ENCODE results near the gene DAPK1. TPM values are rescaled to one million over a fixed set of nuclear protein-coding genes. Genes with fewer than 3 reads are reported as not detected.

Gene DAPK1
- total and polyA plus RNA-seq, 10 of the 15 experiments (the other 5 are each of a cell fraction or from before 2014, with no cell fraction given), result 8.2 to 94.7 (median 51.6) TPM

DNA sequence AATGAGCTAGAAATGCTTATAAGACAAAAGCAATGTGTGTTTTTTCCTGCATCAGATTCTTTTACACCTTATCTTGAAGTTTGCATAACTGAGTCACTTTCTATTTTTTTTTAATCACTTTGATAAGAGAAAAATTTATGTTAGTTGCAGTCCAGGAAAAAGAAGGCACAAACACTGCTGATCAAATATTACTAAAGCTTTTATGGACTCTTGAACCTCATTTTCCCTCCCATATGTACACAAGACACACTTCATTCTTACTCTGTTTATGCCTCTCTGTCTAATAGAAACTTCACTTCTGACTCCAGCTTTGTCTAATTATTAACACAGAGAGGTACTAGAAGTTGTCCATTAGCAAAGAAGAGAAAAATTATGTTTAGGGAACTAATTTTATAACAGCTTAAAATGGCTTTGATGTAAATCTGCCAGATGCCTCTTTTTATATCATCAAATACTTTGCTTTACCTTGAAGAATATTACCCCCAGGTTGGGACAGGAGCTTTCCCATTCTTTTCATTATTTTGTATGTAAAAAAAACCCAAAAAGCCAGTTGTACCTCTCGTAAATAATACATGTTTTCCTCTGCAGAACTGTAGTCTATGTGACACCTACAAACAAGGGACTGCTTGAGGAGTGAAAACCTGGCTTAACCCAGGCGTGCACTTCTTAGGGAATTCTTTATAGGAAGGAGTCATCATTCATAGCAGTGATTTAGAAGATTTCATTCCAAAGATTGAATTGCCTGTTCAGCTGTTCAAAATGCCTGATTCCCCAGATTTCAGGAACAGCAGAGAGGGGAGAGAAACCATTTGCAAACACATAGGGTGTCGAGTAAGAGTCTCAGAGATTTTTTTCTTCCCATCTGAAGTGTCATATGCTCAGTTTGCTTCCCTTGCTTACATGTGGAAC is 72.6 kb downstream of the DAPK1 start:
- ChIA-PET CTCF (interaction anchor here (0.7 to 3.1 kb wide), 9 partner anchors 10 to 106 kb away, joined by 3 to 23 read pairs (median 4); partner anchors contain the start of gene DAPK1), POLR2A (interaction anchor here (0.8 to 4.8 kb wide), 5 partner anchors 9 to 105 kb away, joined by 3 to 29 read pairs (median 4); no protein-coding TSS in a partner anchor), SMC1A (ENCODE audit: uncharacterized antibody, unreplicated experiment) (interaction anchor here (0.6 to 6.4 kb wide), 19 partner anchors 9 to 106 kb away, joined by 3 to 66 read pairs (median 5); partner anchors contain the start of gene DAPK1), RAD21 (ENCODE audit: unreplicated experiment) (interaction anchor here (0.9 to 3.5 kb wide), 13 partner anchors 8 to 93 kb away, joined by 3 to 19 read pairs (median 9); partner anchors contain the start of gene DAPK1)
- Histone ChIP-seq H3K9ac (ENCODE audit: control insufficient read depth, insufficient read depth, low read length) (no peak overlapping the region), H4K20me1 (ENCODE audit: control insufficient read depth, insufficient read depth) (0 out of 2 replicates have a peak, but pooled peaks cover 3% of the 10 kb centered on the region), H3K4me2 (ENCODE audit: control insufficient read depth, insufficient read depth) (no peak overlapping the region), H3K36me3 (ENCODE audit: control insufficient read depth in 2 of 2, insufficient read depth in 2 of 2, low read length in 1 of 2) (no peaks in the 10 kb centered on the region), H3K4me1 (ENCODE audit: control insufficient read depth, insufficient read depth, low read length) (peaks cover 22% of the 10 kb centered on the region), H3K79me2 (ENCODE audit: control insufficient read depth, insufficient read depth, low read length) (peaks cover 10% of the 10 kb centered on the region), H3K4me3 (no peak overlapping the region), H3K9me3 (replicated peaks; ENCODE audit: control insufficient read depth, insufficient read depth, low read length) (no peaks in the 10 kb centered on the region), H3K27ac (ENCODE audit: control insufficient read depth, insufficient read depth) (peak overlapping the region; percentile 42; the same call in 1 of the 2 replicates), H2AFZ (ENCODE audit: control insufficient read depth, low read depth, low read length) (no peak overlapping the region), H3K27me3 (replicated peaks in 1 of 2; ENCODE audit: control insufficient read depth in 2 of 2, insufficient read depth in 2 of 2, low read length in 1 of 2) (no peaks in the 10 kb centered on the region)
- in situ Hi-C loops (cut with MboI) (loop anchor here (25.0 kb wide), 1 partner anchor 1742 kb away; the partner anchor contains the start of genes CKS2 and SECISBP2), intact Hi-C loops (cut with micrococcal nuclease; ENCODE audit: unreplicated experiment) (no loop called here)
- DNase-seq (ENCODE audit: low read depth, low spot score) (no peak), ATAC-seq (peak; percentile 80), FAIRE-seq (peak; percentile 70)
- WGBS (ENCODE audit: insufficient coverage, insufficient replicate concordance, low lambda C conversion rate, missing lambda C conversion rate), result 66% methylated on average over 3 of the region's 3 CpGs
- TSS peak; percentile 9 for BruUV-seq (replicated peaks)
- no peak for TF ChIP-seq MTA2 (IDR thresholded peaks at IDR 0.05; ENCODE audit: low read depth)
- TF ChIP-seq YBX1 (IDR thresholded peaks at IDR 0.05), result no peak
- no peak for TF ChIP-seq ZNF207 (IDR thresholded peaks at IDR 0.05; ENCODE audit: borderline replicate concordance)
- no peak for TF ChIP-seq RELB (IDR thresholded peaks at IDR 0.05; ENCODE audit: low read depth)
- TF ChIP-seq IKZF2 (IDR thresholded peaks at IDR 0.05), result no peak
- TF ChIP-seq, protein P1, sequence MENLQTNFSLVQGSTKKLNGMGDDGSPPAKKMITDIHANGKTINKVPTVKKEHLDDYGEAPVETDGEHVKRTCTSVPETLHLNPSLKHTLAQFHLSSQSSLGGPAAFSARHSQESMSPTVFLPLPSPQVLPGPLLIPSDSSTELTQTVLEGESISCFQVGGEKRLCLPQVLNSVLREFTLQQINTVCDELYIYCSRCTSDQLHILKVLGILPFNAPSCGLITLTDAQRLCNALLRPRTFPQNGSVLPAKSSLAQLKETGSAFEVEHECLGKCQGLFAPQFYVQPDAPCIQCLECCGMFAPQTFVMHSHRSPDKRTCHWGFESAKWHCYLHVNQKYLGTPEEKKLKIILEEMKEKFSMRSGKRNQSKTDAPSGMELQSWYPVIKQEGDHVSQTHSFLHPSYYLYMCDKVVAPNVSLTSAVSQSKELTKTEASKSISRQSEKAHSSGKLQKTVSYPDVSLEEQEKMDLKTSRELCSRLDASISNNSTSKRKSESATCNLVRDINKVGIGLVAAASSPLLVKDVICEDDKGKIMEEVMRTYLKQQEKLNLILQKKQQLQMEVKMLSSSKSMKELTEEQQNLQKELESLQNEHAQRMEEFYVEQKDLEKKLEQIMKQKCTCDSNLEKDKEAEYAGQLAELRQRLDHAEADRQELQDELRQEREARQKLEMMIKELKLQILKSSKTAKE (IDR thresholded peaks at IDR 0.05; ENCODE audit: low read depth, poor library complexity, severe bottlenecking), result no peak
- no peak for TF ChIP-seq ZZZ3 (IDR thresholded peaks at IDR 0.05; ENCODE audit: control insufficient read depth, insufficient read length, low read depth)
- TF ChIP-seq EP300 (IDR thresholded peaks at IDR 0.05; ENCODE audit: borderline replicate concordance in 1 of 2, control insufficient read depth in 1 of 2, low read depth in 2 of 2, low read length in 2 of 2), result no peak
- no peak for TF ChIP-seq MEF2A (IDR thresholded peaks at IDR 0.05; ENCODE audit: insufficient read depth, low read depth, low read length)
- TF ChIP-seq SIN3A (IDR thresholded peaks at IDR 0.05; ENCODE audit: low read depth, low read length), result no peak
- TF ChIP-seq WRNIP1 (IDR thresholded peaks at IDR 0.05; ENCODE audit: borderline replicate concordance, low read depth, low read length), result no peak
- TF ChIP-seq POLR2AphosphoS2 (IDR thresholded peaks at IDR 0.05; ENCODE audit: low read depth, low read length), result no peak
- no peak for TF ChIP-seq ZBTB40 (IDR thresholded peaks at IDR 0.05; ENCODE audit: borderline replicate concordance)
